SK-N-SH (cell line): ENCODE results near the gene AIF1L.

Source experiments
- EZH2phosphoT487 ChIP-seq: fragments of 200-600 bp; sonication (generic); IDR thresholded peaks from 2 replicates; pipeline ENCODE4 v1.6.1; 2017; ENCODE audit warnings: low read depth, mixed run types, mild to moderate bottlenecking, antibody characterized with exemption, moderate library complexity, borderline replicate concordance
- GABPA ChIP-seq: IDR thresholded peaks from 2 replicates; pipeline ENCODE4 v1.4.0; 2012; ENCODE audit warnings: low read depth, mild to moderate bottlenecking
- MEF2A ChIP-seq: IDR thresholded peaks from 2 replicates; pipeline ENCODE4 v1.4.0; 2012; ENCODE audit warnings: low read depth, borderline replicate concordance
- POLR2AphosphoS5 ChIP-seq: IDR thresholded peaks from 2 replicates; pipeline ENCODE4 v1.6.1; 2012; ENCODE audit warnings: low read depth, low read length
- RCOR1 ChIP-seq: fragments of 150-350 bp; IDR thresholded peaks from 2 replicates; pipeline ENCODE4 v1.6.1; 2017; ENCODE audit warnings: antibody characterized with exemption, low read length
- REST ChIP-seq: IDR thresholded peaks from 2 replicates; pipeline ENCODE4 v1.6.1; 2012; ENCODE audit warnings: mild to moderate bottlenecking, low read depth, low read length, moderate library complexity
- RFX5 ChIP-seq: IDR thresholded peaks from 2 replicates; pipeline ENCODE4 v1.6.1; 2012; ENCODE audit warnings: mild to moderate bottlenecking, improper control_type of control experiment, low read length
- SMC3 ChIP-seq: IDR thresholded peaks from 2 replicates; pipeline ENCODE4 v1.6.1; 2012; ENCODE audit warnings: low read depth, low read length, improper control_type of control experiment
- TF ChIP-seq, protein P1 (sequence below): fragments of 200-600 bp; sonication (generic); IDR thresholded peaks from 2 replicates; pipeline ENCODE4 v1.6.1; 2017; ENCODE audit warnings: antibody characterized with exemption, mild to moderate bottlenecking, moderate library complexity

DNA sequence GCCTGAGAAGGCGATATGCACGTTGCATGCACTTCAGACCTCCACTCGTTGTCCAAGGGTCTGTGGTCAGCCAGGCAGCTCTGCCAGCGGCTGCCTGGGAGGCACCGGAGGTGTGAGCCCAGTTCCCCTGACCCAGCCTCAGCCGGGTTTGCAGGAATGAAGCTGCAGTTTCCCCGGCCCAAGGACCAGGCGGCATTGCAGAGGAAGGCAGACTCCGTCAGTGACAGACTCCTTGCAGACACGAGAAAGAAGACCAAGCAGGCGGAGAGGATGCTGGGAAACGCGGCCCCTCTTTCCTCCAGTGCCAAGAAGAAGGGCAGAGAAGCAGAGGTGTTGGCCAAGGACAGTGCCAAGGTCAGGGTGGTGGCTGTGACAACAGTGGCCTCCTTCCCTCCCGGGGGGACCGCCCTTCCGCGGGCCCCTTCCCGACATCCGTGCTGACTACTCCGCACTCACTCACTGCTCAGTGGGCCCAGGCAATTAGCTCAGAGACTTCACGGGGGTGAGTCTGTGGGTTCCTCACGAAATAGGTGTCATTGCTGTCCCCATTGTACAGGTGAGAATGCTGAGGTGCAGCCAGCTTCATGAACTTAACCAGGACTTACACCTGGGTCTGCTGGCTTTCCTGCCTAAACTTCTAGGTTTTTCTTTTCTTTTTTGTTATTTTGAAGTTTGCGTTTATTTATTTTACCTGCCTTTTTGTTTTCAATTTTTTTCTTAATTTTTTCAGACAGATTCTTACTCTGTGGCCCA, 10.8 kb upstream of the AIF1L start:
- TF ChIP-seq, protein P1, sequence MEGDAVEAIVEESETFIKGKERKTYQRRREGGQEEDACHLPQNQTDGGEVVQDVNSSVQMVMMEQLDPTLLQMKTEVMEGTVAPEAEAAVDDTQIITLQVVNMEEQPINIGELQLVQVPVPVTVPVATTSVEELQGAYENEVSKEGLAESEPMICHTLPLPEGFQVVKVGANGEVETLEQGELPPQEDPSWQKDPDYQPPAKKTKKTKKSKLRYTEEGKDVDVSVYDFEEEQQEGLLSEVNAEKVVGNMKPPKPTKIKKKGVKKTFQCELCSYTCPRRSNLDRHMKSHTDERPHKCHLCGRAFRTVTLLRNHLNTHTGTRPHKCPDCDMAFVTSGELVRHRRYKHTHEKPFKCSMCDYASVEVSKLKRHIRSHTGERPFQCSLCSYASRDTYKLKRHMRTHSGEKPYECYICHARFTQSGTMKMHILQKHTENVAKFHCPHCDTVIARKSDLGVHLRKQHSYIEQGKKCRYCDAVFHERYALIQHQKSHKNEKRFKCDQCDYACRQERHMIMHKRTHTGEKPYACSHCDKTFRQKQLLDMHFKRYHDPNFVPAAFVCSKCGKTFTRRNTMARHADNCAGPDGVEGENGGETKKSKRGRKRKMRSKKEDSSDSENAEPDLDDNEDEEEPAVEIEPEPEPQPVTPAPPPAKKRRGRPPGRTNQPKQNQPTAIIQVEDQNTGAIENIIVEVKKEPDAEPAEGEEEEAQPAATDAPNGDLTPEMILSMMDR, result no peak
- TF ChIP-seq POLR2AphosphoS5 (no peak), EZH2phosphoT487 (no peak), GABPA (no peak), REST (no peak), MEF2A (no peak), RCOR1 (no peak), RFX5 (no peak), SMC3 (no peak)
